ENCODE results near the gene GBP7.
A peak's percentile ranks its signal among the peaks of the same experiment; 100 is the strongest.
"Not testable (repeated sequence)": the region's sequence is repeated elsewhere in the genome, so short reads cannot be mapped to it uniquely, and the experiment has no call there.

GBP7 gene, protein sequence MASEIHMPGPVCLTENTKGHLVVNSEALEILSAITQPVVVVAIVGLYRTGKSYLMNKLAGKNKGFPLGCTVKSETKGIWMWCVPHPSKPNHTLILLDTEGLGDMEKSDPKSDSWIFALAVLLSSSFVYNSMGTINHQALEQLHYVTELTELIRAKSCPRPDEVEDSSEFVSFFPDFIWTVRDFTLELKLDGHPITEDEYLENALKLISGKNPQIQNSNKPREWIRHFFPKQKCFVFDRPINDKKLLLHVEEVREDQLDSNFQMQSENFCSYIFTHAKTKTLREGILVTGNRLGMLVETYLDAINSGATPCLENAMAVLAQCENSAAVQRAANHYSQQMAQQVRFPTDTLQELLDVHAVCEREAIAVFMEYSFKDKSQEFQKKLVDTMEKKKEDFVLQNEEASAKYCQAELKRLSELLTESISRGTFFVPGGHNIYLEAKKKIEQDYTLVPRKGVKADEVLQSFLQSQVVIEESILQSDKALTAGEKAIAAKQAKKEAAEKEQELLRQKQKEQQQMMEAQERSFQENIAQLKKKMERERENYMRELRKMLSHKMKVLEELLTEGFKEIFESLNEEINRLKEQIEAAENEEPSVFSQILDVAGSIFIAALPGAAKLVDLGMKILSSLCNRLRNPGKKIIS

GRCh38 chr1:89175601-89176256, at the start of gene GBP7:
Gene GBP7, minus strand, starts transcription at chr1:89176003. Its CDS starts 4,068 bp downstream, at chr1:89171935.
- H3K4me3 ChIP-seq (ENCODE audit: low read length), result no peak within 1 kb of the TSS
- no peak for TF ChIP-seq ZNF274 (IDR thresholded peaks at IDR 0.05; ENCODE audit: low read depth, low read length)

DNA sequence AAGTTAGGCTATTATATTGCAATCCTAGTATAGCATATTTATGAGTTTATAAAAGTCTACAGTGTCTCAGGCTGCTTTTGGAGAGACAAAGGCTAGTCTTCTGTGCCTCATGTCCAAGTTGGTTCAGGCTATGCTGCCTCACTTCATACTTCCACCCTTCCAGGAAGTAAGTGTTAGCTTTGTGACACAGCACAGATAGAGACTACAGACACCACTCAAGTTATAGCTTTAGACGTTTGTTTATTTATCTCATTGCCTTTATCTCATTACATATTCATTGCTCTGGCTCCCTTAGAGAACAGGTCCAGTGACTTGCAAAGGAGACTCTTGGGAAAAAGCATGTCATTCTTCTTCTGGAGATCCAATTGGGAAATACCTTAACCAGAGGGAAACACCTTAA, 45.5 kb upstream of the GBP7 start:
- H3K4me3 ChIP-seq (ENCODE audit: low read length), result no peak overlapping the region
- TF ChIP-seq ZNF274 (IDR thresholded peaks at IDR 0.05; ENCODE audit: low read depth, low read length), result no peak

DNA sequence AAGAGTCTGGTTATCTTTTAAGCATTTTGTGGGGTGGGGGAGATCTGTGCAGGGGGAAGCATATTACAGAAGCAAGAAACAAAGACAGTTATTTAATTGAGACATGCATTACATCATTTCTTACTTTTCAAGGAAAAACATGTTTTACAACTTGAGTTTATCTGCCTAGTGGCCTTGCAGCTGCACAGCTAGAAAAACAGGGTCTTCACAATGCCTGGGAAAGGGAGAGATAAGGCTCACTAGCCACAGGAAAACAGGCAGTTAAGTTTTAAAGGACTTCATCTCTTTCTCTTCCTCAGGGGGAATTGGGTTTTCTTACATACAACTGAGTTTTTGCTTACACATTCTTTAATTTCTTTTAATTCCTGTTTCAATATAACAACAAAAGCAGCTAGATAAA, 44.0 kb upstream of the GBP7 start:
- not testable (repeated sequence) for H3K4me3 ChIP-seq (ENCODE audit: low read length)

- H3K4me3 ChIP-seq (ENCODE audit: low read length), result not testable (repeated sequence)
Measured at GRCh38 chr1:89218941-89219340, 43.1 kb upstream of the GBP7 start.

DNA sequence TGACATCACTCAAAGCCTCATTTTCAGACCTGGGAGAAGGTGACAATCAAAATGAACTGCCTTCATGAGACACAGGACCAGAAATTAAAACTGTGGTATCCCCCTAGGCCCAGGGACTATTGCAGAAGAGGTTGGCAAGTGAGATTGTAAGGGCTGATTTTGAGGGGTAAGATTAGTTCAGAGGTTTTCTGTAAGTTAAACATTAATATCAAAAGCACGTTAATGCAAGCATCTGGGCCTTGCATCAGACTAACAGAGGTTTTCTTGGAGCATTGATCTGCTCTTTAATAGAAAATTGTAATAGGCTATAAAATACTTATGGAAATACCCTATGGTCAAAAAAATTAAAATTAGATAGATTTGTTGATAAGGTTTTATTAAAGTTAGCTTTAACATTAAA, 37.5 kb upstream of the GBP7 start:
- no peak for TF ChIP-seq ZNF274 (IDR thresholded peaks at IDR 0.05; ENCODE audit: low read depth, low read length)
- H3K4me3 ChIP-seq (ENCODE audit: low read length), result no peak overlapping the region

DNA sequence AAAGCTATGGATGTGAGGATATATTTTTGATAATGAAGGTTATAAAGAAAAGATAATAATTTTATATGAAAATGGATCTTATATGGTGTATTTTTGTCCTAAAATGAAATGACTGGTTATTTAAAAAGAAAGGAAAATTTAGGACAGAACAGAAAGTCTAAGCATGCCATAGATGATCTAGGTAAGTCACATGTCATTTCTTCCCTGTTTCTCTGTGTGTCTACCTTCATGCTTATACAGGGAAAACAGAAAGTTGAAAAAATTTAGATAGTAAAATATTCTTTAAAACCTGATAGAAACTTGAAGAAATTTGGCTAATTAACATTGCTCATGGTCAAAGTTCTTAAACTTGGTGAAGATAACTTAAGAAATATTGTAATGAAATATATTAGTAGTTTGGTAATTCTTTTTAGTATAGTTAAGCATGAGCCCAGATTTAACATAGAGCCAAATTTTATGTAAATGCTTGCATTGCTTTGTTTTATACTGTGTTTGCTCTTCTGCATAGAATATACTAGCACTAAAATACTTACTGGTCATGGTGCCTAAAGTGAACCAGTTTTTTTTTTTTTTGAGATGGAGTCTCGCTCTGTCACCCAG, 35.3 kb upstream of the GBP7 start:
- no peak overlapping the region for H3K4me3 ChIP-seq (ENCODE audit: low read length)
- TF ChIP-seq ZNF274 (IDR thresholded peaks at IDR 0.05; ENCODE audit: low read depth, low read length), result no peak

DNA sequence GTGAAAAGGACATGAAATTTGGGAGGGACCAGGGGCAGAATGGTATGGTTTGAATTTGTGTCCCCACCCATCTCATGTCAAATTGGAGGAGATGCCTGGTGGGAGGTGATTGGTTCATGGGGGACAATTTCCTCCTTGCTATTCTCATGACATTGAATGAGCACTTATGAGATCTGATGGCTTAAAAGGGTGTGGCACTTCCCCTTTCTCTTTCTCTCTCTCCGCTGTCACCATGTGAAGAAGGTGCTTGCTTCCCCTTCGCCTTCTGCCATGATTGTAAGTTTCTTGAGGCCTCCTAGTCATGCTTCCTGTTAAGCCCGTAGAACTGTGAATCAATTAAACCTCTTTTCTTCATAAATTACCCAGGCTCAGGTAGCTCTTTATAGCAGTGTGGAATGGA, 30.6 kb upstream of the GBP7 start:
- TF ChIP-seq ZNF274 (IDR thresholded peaks at IDR 0.05; ENCODE audit: low read depth, low read length), result no peak
- H3K4me3 ChIP-seq (ENCODE audit: low read length), result no peak overlapping the region

DNA sequence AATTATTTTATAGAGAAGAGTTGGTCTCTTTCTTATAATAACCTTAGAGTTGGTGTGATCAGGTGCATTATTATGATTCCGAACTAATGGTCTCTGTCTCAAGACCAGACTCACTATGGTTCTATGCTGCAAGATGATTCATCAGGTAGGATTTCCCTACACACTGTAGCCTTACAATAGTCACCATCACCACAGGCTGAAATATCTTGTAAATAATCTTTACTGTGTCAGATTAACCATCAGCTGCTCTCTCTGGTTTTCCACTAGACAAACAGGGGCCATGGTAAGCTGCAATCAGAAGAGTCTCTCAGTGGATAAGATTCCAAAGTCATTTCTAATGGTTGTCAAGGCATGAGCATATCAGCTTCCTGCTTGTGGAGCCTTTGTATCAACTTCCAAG, 27.4 kb upstream of the GBP7 start:
- no peak overlapping the region for H3K4me3 ChIP-seq (ENCODE audit: low read length)
- no peak for TF ChIP-seq ZNF274 (IDR thresholded peaks at IDR 0.05; ENCODE audit: low read depth, low read length)

- no peak overlapping the region; the same call in 1 of the 2 replicates for H3K4me3 ChIP-seq (ENCODE audit: low read length)
Measured at GRCh38 chr1:89201106-89201794, 25.4 kb upstream of the GBP7 start.

GRCh38 chr1:89200663-89201062, 24.9 kb upstream of the GBP7 start:
- no peak for TF ChIP-seq ZNF274 (IDR thresholded peaks at IDR 0.05; ENCODE audit: low read depth, low read length)
- no peak overlapping the region for H3K4me3 ChIP-seq (ENCODE audit: low read length)

More at GRCh38 chr1:89201106-89201794, 25.4 kb upstream of the GBP7 start:
- TF ChIP-seq ZNF274 (IDR thresholded peaks at IDR 0.05; ENCODE audit: low read depth, low read length), result no peak

DNA sequence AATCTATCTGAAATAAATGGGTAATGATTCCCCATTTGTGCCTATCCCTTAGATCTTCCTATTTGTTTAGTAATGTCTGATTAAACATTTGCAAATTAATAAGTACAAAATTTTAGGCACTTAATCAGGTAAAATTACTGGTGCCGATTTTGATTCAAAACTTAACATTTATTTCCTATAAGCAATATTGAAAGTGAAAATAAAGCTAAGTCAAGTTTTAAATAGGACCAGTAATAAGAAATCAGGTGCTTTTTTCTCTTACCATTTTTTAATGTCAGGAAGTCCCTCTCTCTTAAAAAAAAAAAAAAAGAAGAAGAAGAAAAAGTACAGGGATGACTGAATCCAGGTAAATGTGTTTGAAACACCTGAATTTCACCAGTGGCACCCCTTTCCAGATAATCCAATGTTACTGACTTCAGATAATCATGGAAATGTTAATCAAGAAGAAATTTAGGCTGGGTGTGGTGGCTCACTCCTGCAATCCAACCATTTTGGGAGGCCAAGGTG, 23.8 kb upstream of the GBP7 start:
- TF ChIP-seq ZNF274 (IDR thresholded peaks at IDR 0.05; ENCODE audit: low read depth, low read length), result no peak
- H3K4me3 ChIP-seq (ENCODE audit: low read length), result peak overlapping the region; percentile 68

GRCh38 chr1:89198491-89199072, 22.8 kb upstream of the GBP7 start, which contains the start of gene GBP4:
Gene GBP4, minus strand, starts transcription at chr1:89198942. Its CDS starts 108 bp downstream, at chr1:89198834.
- H3K4me3 ChIP-seq (ENCODE audit: low read length), result peak within 1 kb of the TSS; percentile 68

GRCh38 chr1:89198081-89198480, 22.3 kb upstream of the GBP7 start:
- no peak for TF ChIP-seq ZNF274 (IDR thresholded peaks at IDR 0.05; ENCODE audit: low read depth, low read length)
- H3K4me3 ChIP-seq (ENCODE audit: low read length), result peak overlapping the region; percentile 68

More at GRCh38 chr1:89198491-89199072, 22.8 kb upstream of the GBP7 start, which contains the start of gene GBP4:
- TF ChIP-seq ZNF274 (IDR thresholded peaks at IDR 0.05; ENCODE audit: low read depth, low read length), result no peak

All from GM08714 (cell line).